ENCODE data around the gene RNF207.

DNA sequence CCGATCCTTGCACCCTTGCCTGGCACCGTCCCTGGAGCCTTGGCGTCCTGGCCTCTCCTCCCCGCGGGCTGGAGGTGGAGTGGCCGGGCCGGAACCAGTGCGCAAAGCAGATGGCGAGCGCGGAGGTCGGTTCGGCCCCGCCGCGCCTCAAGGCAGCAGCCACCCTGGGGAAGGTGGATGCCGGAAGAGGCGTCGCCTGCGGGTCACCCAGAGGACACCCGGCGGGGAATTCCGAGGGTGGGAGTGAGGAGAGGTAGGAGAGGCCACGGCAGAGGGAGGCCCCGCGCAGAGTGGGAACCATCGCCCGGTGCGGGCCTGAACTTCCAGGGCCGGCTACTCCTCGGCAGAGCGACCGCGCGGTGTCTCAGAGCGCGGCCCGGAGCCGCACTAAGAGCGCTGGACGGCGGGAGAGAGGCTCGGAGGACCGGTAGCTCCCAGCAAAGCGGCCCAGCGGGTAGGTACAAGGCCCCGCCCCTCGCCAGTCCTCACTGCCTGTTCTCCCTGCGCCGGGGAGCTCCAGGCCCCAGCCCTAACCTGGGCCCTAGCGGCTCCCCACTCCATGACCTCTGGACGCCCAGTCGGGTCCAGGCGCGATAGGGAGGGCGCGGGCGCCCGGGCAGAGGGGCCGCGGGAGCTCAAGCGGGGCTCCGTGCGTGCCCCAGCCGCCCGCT is at the start of gene RNF207:
- TF ChIP-seq CTCF (conservative IDR thresholded peaks at IDR 0.05 in 1 of 2, IDR thresholded peaks at IDR 0.05 in 1 of 2; ENCODE audit: low read depth in 1 of 2, low read length in 2 of 2) = no peak
- TF ChIP-seq EZH2 (IDR thresholded peaks at IDR 0.05; ENCODE audit: low read length, missing control alignments) = no peak
